Thyroid gland (tissue), 4 donors: ENCODE results near the gene CD58.

Experiments used
- CTCF ChIP-seq, 6 experiments: fragments of 200-600 bp in 3 of 6; fragments of 450-650 bp in 3 of 6; sonication (generic) in 3 of 6; IDR thresholded peaks; one replicate each; pipeline ENCODE4 v1.5.1; 2016 to 2019; ENCODE audit warnings: antibody characterized with exemption in 6 of 6, mild to moderate bottlenecking in 2 of 6, inconsistent platforms in 1 of 6, moderate library complexity in 1 of 6
- POLR2A ChIP-seq, 2 donors: fragments of 450-650 bp; IDR thresholded peaks; one replicate each; pipeline ENCODE4 v1.6.1; 2017; ENCODE audit warnings: antibody characterized with exemption in 2 of 2, mild to moderate bottlenecking in 2 of 2, moderate library complexity in 1 of 2

GRCh38 chr1:116561563-116561962, 9.3 kb downstream of the CD58 start:
- TF ChIP-seq CTCF (IDR thresholded peaks at IDR 0.05) (no peak), POLR2A (IDR thresholded peaks at IDR 0.05) (no peak)
